Right ventricle myocardium superior (tissue), 1 donor: Measurements from ENCODE around the gene MSN. TPM values are rescaled to one million over a fixed set of nuclear protein-coding genes. Genes with fewer than 3 reads are reported as not detected.
A peak's percentile ranks its signal among the peaks of the same experiment; 100 is the strongest.
"Not testable (repeated sequence)": the region's sequence is repeated elsewhere in the genome, so short reads cannot be mapped to it uniquely, and the experiment has no call there.

ENCODE experiments used
- ATAC-seq: fragments of 200-7000 bp; cut with Tn5 transposase; one replicate; pipeline ENCODE4 v1.9.1; 2020; ENCODE audit warnings: mild to moderate bottlenecking; ENCODE audit not compliant: poor library complexity
- DNase-seq: peaks from one replicate; pipeline ENCODE4 v3.0.0-alpha.2; 2020
- intact Hi-C: fragments of 100-400 bp; cut with DNase I; formaldehyde crosslinking; loops from one replicate; pipeline ENCODE4 v1.11.2; 2022
- long read RNA-seq: library from polyadenylated mRNA; unstranded; transcript quantifications from one replicate; pipeline ENCODE4 v2.0.0, GENCODE V29; 2021
- total RNA-seq: library from RNA; stranded (reverse); fragmentation: NEBNext Ultra II Directional; extraction: Animal tissue kit (Norgen Biotek cat#: 25700); gene quantifications from one replicate; pipeline ENCODE4 v1.2.1, GENCODE V29; 2021
- donor health status: DM: no; HTN: yes; CAD: no; lungs with severe emphysema.

MSN gene
- 97.6 TPM for total RNA-seq
- long read RNA-seq, transcript MSN-201 (13 exons, 3,944 nt), result major isoform, 73 of 163 reads
- long read RNA-seq, partial matches to known transcripts, result 85 of 163 reads
- long read RNA-seq, other reads (novel, unspliced or antisense), result 5 of 163 reads

- intact Hi-C loops, result loop anchor here (5.0 kb wide), 1 partner anchor 40 kb away; no protein-coding TSS in a partner anchor
- DNase-seq (peak; percentile 89), ATAC-seq (peak; percentile 94)
Measured at GRCh38 chrX:65667503-65668376, at the start of gene MSN. Gene MSN, plus strand, starts transcription at chrX:65667654. Its CDS starts 188 bp downstream, at chrX:65667842.

GRCh38 chrX:65620096-65620705 lies 47.3 kb upstream of the MSN start:
- ATAC-seq, DNase-seq, intact Hi-C loops: not testable (repeated sequence)

GRCh38 chrX:65630771-65631170 lies 36.7 kb upstream of the MSN start:
- no peak for DNase-seq
- intact Hi-C loops, result no loop called here
- ATAC-seq, result no peak

GRCh38 chrX:65633826-65634225 lies 33.6 kb upstream of the MSN start:
- no peak for ATAC-seq
- no peak for DNase-seq
- intact Hi-C loops, result no loop called here

- DNase-seq (no peak), ATAC-seq (peak; percentile 21)
- intact Hi-C loops, result no loop called here
Measured at GRCh38 chrX:65634732-65635131, 32.7 kb upstream of the MSN start.

- intact Hi-C loops, result no loop called here
- peak; percentile 97 for ATAC-seq
- DNase-seq, result no peak
Measured at GRCh38 chrX:65635378-65635777, 32.1 kb upstream of the MSN start.

GRCh38 chrX:65635822-65636221 lies 31.6 kb upstream of the MSN start:
- DNase-seq (no peak), ATAC-seq (peak; percentile 36)
- intact Hi-C loops, result no loop called here

- ATAC-seq, DNase-seq, intact Hi-C loops: not testable (repeated sequence)
Measured at GRCh38 chrX:65636261-65636660, 31.2 kb upstream of the MSN start.

GRCh38 chrX:65637335-65637734 lies 30.1 kb upstream of the MSN start:
- intact Hi-C loops, result no loop called here
- DNase-seq (no peak), ATAC-seq (no peak)

GRCh38 chrX:65642914-65643491 lies 24.5 kb upstream of the MSN start:
- intact Hi-C loops, result no loop called here
- ATAC-seq (no peak), DNase-seq (no peak)

GRCh38 chrX:65643531-65644052 lies 23.9 kb upstream of the MSN start:
- intact Hi-C loops, result no loop called here
- no peak for ATAC-seq
- DNase-seq, result no peak

GRCh38 chrX:65644621-65645289 lies 22.7 kb upstream of the MSN start:
- peak; percentile 99 for ATAC-seq
- intact Hi-C loops, result no loop called here
- DNase-seq, result peak; percentile 90

- no peak for ATAC-seq
- intact Hi-C loops, result no loop called here
- no peak for DNase-seq
Measured at GRCh38 chrX:65647801-65648200, 19.7 kb upstream of the MSN start.

- ATAC-seq (no peak), DNase-seq (no peak)
- intact Hi-C loops, result no loop called here
Measured at GRCh38 chrX:65652098-65652497, 15.4 kb upstream of the MSN start.

GRCh38 chrX:65657009-65657441 lies 10.4 kb upstream of the MSN start:
- peak; percentile 31 for ATAC-seq
- DNase-seq, intact Hi-C loops: not testable (repeated sequence)

GRCh38 chrX:65657659-65658058 lies 9.8 kb upstream of the MSN start:
- DNase-seq (no peak), ATAC-seq (no peak)
- intact Hi-C loops, result no loop called here

- ATAC-seq (no peak), DNase-seq (no peak)
- intact Hi-C loops, result no loop called here
Measured at GRCh38 chrX:65658229-65658628, 9.2 kb upstream of the MSN start.

- ATAC-seq (no peak), DNase-seq (no peak)
- intact Hi-C loops, result loop anchor here (5.0 kb wide), 1 partner anchor 40 kb away; no protein-coding TSS in a partner anchor
Measured at GRCh38 chrX:65667157-65667502, 324 bp upstream of the MSN start.
